HG03175 (cell line): Measurements from ENCODE around the gene RPRD2.
A peak's percentile ranks its signal among the peaks of the same experiment; 100 is the strongest.

Experiments used
- ATAC-seq: cut with Tn5 transposase; IDR thresholded peaks from one replicate; pipeline ENCODE4 v1.9.1; 2021; ENCODE audit warnings: mild to moderate bottlenecking, moderate library complexity; ENCODE audit not compliant: unreplicated experiment

Gene RPRD2

DNA sequence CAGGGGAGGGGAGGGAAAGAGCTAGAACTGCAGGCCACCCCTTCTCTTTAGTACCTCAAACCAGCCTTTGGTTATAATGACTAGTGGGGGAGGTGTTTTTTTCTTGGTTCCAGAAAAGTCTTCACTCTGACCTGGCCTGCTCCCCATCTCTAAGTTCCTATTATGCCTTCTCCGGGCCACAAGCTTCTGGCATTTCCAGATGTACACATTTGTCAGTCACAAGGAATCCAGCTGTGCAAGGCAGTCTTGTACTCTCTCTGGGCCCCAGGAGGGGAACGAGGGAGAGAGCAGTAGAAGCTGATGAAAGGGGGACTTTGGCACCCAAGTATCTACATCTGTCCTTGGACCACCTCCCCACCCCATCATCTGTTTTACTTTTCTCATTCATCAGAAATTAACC, 148.9 kb downstream of the RPRD2 start:
- ATAC-seq, result no peak

DNA sequence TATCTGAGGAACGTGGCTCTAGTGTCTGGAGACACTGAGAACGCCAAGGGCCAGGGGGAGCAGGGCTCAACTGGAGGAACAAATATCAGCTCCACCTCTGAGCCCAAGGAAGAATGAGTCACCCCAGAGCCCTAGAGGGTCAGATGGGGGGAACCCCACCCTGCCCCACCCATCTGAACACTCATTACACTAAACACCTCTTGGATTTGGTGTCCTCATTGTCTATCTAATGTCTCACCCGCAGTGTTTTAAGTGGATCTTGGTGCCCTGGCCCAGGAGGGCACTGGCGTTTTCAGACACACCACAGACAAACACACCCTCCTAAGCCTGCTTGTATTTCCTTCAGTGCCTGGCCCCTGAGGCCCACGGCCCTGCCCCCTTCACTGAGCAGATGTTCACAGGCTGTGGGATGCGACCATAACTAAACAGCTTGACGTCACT, 149.4 kb downstream of the RPRD2 start:
- no peak for ATAC-seq

DNA sequence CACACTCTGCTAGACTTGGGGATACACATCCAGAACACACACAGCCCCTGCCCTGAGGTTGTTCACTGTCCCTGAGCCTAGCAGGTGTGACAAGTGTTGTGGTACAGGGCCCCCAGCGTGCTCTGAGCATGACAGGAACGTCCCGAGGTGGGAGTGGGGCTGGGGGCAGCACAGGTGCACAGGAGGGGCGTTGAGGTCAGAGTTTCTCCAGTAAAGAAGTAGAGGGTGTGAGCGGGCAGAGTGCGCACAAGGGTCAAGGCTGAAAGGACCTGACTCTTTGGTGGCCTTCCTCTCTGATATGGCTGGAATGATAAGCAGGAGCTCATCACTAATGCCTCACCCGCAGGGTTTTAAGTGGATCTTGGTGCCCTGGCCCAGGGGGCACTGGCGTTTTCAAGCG, 150.3 kb downstream of the RPRD2 start:
- no peak for ATAC-seq

DNA sequence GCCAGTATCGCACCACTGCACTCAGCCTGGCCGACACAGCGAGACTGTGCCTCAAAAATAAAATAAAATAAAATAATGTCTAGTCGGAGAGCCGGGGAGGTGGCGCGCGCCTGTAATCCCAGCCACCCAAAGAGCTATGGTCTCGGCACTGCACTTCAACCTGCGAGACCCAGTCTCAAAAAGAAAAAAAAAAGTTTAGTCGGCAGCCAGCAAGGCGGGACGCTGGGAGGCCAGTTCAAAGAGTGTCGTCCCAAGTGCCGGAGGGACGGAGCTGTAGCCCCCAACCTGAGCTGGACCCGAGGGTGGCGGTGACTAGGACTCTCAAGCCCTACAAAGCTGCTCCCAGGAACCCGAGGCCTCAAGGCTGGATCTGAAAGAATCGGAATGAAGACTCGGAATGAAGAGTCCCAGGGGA, 151.0 kb downstream of the RPRD2 start:
- ATAC-seq, result no peak

DNA sequence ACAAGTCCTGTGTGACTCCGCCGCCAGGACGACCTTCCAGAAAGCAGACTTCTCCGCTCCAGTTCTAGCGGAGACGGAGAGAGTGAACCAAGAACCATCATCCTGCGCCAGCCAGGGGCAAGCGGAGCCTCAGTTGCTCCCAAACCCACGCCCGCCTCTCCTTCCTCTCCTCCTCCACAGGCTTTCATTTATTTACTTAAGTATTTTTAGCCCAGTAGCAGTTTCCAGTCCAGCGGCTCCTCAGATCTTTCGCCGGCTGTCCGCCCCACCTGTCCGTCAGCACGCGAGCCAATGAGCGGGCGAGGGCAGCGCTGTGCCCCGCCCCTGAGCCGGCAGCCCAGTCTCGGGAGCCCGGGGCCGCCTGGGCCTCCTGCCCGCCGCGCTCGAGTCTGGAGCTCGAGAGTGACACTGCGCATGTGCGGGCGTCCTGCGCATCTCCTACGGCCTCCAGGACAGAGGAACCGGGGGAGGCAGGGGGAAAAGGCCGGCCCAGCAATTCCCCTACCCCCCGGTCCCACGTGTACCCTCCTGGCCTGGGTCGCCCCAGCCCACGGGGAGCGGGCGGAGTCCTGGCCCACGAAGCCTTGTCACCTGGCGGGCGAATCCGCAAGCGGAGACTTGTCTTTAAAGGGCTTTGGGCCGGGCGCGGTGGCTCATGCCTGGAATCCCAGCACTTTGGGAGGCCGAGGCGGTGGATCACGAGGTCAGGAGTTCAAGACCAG, 151.5 kb downstream of the RPRD2 start, which contains the start of gene FALEC:
Gene FALEC (plus strand): TSS at position 425 of the 722 bp plus-strand sequence.
- peak; percentile 97 for ATAC-seq

DNA sequence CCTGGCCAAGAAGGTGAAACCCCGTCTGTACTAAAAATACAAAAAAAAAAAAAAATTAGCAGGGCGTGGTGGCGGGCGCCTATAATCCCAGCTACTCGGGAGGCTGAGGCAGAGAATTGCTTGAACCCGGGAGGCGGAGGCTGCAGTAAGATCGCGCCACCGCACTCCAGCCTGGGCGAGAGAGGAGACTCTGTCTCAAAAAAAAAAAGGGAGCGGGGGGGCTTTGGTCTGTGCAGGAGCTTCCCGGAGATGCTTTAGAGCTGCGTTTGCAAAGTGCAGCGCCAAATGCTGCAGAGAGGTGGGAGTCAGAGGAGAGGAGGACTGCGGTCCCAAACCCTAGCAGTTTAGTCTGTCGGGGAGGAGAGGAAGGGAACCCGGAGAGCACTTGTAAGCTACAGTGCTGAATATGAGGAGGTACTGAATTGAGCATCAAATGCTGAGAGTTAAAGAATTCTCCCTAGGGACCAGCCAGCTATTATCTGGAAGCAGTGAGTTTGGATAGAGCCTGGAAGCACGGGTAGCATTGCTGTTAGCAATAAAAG, 152.2 kb downstream of the RPRD2 start:
- peak; percentile 5 for ATAC-seq

DNA sequence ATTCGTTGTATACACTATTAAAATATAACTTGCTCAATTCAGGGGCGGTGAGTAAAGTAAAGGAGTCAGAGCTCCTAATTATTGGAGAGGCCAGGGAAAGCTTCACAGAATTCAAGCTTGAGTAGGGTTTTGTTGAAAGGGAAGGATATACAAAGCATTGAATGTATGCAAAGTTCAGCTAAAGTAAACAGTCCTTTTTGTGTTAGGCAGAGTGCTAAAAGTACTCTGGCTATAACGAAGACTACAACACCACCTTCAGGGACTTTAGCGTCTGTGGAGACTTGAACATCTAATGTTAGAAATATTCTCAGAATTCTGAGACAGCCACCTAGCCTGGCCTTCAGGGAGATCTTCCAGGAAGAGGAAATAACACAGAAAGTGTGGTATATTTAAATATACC, 152.7 kb downstream of the RPRD2 start:
- ATAC-seq, result no peak

DNA sequence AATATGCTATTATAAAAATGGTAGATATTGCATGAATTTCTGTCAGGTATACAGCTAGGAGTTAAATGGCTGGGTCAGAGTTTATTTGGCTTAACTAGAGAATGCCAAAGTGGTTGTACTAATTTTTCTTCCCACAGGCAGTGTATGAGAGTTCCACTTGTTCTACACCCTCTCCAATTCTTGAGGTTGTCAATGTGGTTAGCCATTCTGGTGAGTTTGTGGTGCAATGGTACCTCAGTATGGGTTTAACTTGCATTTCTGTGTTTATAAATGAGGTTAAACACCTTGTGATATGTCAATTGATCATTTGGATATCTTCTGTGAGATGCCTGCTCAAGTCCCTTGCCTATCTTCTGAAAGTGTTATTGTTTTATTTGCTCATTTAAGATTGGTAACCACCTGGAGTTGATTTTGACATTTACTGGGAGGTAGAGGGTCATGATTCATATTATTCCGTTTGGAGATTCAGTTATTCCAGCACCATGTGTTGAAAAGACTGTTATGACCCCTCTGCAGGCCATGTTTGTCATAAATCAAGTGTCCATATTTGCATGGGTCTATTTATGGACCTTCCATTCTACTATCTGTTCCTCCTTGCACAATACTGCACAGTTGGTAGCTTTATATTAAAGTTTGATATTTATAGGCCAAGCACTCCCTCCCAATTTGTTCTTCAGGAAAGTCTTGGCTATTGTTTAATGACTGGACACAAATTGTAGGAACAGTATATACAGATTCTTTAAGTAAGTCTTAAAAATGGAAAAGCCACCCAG, 157.4 kb downstream of the RPRD2 start:
- no peak for ATAC-seq

DNA sequence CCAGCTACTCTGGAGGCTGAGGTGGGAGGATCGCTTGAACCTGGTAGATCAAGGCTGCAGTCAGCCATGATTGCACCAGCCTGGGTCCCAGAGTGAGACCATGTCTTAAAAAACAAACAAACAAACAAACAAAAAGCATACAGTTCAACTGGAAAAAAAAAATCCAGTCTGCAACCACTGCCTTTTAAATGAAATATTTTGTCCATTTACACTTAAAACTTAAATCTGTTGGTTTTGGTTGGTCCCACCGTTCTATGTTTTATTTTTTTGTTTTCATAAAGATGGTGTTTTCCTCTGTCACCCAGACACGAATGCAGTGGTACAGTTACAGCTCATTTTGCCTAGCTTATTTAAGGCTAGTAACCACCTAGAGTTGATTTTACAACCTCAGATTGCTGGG, 161.4 kb downstream of the RPRD2 start:
- ATAC-seq, result no peak
